Inflammatory macrophage treated with lipopolysaccharide for 4 hours (primary cell): ENCODE data around the gene GJC1.
"Not testable (repeated sequence)": the region's sequence is repeated elsewhere in the genome, so short reads cannot be mapped to it uniquely, and the experiment has no call there.

Experiments
- DNase-seq: peaks from one replicate; pipeline ENCODE4 v3.0.0-alpha.2; 2020

GJC1 gene

DNA sequence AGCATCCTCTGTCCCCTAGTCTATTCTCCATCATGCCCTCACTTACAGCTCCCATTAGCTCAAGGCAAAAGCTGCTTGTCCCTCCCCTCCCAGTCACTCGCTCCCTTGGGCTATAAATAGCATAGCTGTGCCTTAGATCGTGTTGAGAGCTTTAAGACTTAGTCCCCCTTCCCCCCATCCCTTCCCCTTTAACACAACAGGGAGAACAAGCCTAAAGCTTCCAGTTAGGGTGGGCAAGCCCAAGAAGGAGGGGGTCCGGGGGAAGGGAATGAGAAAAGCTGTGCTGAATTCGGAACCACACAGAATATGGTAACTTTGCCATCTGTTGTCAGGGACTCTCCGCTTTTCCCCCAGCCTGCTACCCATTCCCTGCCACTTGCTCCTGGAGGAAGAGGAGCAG lies 12.7 kb upstream of the GJC1 start:
- no peak for DNase-seq

- no peak for DNase-seq
These were observed 10.8 kb upstream of the GJC1 start for GRCh38 chr17:44840936-44841335.

DNA sequence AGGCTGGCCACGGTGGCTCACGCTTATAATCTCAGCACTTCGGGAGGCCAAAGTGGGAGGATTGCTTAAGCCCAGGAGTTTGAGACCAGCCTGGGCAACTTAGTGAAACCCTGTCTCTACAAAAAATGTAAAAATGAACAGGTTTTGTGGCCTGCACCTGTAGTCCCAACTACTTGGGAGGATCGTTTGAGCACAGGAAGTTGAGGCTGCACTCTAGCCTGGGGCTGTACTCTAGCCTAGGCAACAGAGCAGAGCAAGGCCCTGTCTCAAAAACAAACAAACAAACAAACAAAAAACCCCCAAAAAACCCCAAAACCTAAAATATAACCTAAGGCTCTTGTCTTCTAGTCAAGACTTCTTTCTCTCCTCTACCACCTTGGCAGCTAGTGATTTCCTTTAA lies 10.2 kb upstream of the GJC1 start:
- no peak for DNase-seq

- no peak for DNase-seq
These were observed 7.1 kb upstream of the GJC1 start for GRCh38 chr17:44837196-44837595.

GRCh38 chr17:44832805-44833204 lies 2.7 kb upstream of the GJC1 start:
- DNase-seq: no peak

GRCh38 chr17:44831371-44831770 lies 1.3 kb upstream of the GJC1 start:
- no peak for DNase-seq

DNA sequence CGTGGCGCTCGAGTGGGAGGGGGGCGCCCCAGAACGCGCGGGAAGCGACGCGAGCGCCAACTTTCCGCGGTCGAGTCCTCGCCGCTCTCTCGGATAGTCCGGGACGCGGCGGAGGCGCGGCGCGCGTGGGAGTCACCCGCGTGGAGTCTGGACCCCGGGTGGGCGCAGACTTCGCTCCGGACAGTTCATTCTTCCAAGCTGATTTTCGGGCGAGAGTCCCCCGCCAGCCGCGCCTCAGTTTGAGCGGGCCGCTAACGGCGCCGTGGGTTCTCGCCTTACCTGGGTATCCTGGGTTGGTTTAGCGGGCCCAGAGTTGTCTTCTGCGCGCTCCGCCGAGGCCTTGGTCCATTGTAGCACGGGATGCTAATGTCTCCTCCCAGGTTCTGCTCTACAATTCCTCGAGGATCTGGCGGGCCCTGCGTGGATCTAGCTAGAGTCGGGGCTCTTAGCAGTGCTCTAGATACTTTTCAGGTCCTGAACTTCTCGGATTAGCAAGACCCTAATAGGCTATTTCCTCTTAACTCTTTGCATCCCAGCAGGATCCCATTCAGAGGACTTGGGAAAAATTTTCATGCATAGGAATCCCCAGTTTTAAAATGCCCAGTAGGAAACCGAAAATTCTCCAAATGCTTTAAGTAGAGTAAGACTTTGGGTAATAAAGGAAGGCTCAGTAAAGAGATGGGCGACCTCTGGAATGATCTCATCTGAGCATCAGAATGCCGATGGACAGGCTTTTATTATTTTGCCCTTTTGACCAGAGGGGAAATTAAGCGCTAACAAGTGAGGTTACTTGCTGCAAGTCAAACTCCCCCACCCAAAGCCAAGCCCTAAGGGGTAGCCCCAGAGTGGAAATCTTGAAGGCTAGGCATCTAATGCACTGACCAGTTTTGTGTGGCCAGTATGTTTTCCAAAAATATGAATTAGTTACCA lies 537 bp upstream of the GJC1 start:
- DNase-seq: no peak

GRCh38 chr17:44828919-44829522 lies 1.1 kb downstream of the GJC1 start:
- peak; percentile 18 for DNase-seq

GRCh38 chr17:44827863-44828262 lies 2.2 kb downstream of the GJC1 start:
- DNase-seq: no peak

GRCh38 chr17:44826123-44826790 lies 3.8 kb downstream of the GJC1 start:
- no peak for DNase-seq

- not testable (repeated sequence) for DNase-seq
These were observed 4.9 kb downstream of the GJC1 start for GRCh38 chr17:44825236-44825635.

- DNase-seq: no peak
These were observed 9.4 kb downstream of the GJC1 start for GRCh38 chr17:44820631-44821212.

DNA sequence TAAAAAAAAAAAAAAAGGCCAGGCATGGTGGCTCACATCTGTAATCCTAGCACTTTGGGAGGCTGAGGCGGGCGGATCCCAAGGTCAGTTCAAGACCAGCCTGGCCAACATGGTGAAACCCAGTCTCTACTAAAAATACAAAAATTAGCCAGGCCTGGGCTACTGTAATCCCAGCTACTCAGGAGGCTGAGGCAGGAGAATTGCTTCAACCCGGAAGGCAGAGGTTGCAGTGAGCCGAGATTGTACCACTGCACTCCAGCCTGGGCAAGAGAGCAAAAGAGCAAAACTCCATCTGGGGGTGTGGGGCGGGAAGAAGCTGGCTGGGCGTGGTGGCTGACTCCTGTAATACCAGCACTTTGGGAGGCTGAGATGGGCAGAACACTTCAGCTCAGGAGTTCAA lies 11.6 kb downstream of the GJC1 start:
- not testable (repeated sequence) for DNase-seq

DNA sequence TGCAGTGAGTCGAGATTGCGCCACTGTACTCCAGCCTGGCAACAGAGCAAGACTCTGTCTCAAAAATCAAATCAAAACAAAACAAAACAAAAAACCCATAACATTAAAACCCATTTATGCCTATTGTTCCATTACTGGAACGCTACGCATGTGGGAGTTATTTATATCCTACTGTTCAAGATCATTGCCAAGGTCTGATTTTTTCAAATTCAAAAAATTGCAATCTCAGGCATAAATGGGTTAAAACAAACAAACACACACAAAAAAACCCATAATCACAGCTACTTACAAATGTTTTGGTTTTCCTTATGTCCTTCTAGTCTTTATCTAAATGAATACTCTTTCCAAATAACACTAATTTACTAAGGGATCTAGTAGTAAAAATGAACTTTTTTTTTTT lies 17.8 kb downstream of the GJC1 start:
- no peak for DNase-seq

DNA sequence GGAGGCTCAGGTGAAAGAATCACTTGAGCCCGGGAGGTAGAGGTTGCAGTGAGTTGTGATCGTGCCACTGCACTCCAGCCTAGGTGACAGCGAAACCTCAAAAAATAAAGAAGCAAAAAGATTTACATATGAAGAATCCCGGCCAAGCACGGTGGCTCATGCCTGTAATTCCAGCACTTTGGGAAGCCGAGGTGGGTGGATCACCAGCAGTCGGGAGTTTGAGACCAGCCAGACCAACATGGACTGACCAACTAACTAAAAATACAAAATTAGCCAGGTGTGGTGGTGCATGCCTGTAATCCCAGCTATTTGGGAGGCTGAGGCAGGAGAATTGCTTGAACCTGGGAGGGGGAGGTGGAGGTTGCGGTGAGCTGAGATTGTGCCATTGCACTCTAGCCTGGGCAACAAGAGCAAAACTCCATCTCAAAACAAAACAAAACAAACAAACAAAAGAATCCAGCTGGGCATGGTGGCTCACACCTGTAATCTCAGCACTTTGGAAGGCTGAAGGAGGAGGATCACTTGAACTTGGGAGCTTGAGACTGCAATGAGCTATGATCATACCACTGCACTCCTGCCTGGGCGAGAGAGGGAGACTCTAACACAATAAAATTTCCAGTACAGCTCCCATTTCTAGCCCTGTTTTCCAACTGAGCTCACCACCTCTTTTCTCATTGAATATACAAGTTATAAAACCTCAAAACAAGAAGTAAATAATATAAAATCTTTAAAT lies 21.3 kb downstream of the GJC1 start:
- DNase-seq: not testable (repeated sequence)

GRCh38 chr17:44808156-44808555 lies 21.9 kb downstream of the GJC1 start:
- DNase-seq: no peak

- DNase-seq: no peak
These were observed 22.3 kb downstream of the GJC1 start for GRCh38 chr17:44807817-44808155.

DNA sequence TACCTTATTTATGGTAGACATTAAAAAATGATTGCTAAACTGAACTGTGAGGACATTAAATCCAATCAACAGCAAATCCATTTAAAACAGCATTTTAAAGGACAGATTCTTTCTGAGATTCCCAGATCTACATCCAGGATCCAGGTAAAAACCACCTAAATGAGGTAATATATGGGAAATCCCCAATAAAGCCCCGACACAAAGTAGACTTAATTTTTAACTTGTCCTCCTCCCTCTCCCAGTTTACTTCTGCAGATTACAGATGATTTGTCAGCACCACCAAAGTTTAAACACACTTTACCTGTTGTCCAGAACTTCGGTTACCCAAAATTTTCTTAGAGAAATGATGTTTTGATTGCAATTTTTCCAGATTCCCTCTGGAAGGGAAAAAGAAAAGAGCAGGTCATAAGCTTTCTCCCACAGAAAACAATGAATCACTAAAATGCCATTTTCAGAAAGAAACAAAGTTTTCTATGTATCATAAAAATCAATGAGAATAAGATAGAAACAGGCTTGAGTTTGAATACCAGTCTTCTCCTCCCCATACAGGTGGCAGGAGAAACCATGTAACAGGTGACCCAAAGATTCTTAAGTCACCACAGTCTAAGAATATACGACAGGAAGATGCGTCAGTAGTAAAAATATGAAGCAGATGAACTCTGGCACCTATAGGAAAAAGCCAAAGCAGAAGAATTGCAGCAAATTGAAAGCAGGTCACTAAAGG lies 22.8 kb downstream of the GJC1 start:
- DNase-seq: no peak

GRCh38 chr17:44804302-44805089 lies 25.6 kb downstream of the GJC1 start:
- DNase-seq: no peak

DNA sequence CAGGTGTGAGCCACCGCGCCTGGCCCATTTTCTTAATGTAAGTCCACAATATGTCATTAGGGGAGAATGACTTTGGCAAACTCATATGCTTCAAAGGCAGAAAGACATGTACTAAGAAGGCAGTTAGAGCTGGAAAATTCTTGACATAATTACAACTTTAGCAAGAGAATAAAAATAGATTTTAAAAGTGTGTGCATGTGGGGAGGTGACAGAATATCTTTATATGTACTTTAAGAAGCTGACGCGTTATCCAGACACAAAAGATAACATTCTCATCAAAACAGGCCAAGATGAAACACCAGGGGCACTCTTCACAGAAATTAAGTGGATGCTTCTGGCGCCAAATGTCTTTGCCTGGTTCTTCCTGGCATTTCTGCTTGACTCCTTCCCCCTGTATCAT lies 28.2 kb downstream of the GJC1 start:
- DNase-seq: no peak

DNA sequence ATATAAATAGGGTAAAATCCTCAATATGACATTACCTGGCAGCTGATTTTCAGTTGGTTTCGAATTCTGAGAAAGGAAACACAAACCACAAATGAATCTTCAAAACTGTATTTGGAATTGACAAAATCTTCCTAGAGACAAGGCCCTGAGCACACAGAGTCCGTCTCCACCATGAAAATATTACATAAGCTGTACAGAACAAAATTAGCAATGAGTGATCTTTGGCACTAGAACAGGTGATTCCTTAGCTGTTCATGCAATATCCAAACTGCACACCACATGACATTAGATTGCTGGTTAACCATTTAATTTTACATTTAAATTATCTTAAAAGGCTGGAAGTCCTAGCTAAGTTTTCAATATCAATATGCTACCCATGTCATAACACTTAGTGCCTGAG lies 31.7 kb downstream of the GJC1 start:
- no peak for DNase-seq
